Measurements from ENCODE around the gene UGT1A9. TPM values are rescaled to one million over a fixed set of nuclear protein-coding genes. Genes with fewer than 3 reads are reported as not detected.

UGT1A9 gene
- total RNA-seq, 1 experiment from 2014 or later, result 0.10 TPM

- DNase-seq (ENCODE audit: low spot score), result no peak
Observed at GRCh38 chr2:233758849-233759248, 87.2 kb downstream of the UGT1A9 start.

- no peak for DNase-seq (ENCODE audit: low spot score)
Observed at GRCh38 chr2:233760043-233760442, 88.3 kb downstream of the UGT1A9 start, which contains the start of gene UGT1A1. TSS of gene UGT1A1 (plus strand) at chr2:233760270. CDS start at chr2:233760288, 18 bp downstream.

GRCh38 chr2:233761040-233761769 lies 89.5 kb downstream of the UGT1A9 start:
- DNase-seq (ENCODE audit: low spot score), result peak; percentile 36

- peak; percentile 96 for DNase-seq (ENCODE audit: low spot score)
Observed at GRCh38 chr2:233764264-233764663, 92.6 kb downstream of the UGT1A9 start.

GRCh38 chr2:233764761-233765160 lies 93.1 kb downstream of the UGT1A9 start:
- DNase-seq (ENCODE audit: low spot score), result peak; percentile 26

GRCh38 chr2:233766416-233766815 lies 94.7 kb downstream of the UGT1A9 start:
- peak; percentile 29 for DNase-seq (ENCODE audit: low spot score)

- no peak for DNase-seq (ENCODE audit: low spot score)
Observed at GRCh38 chr2:233768076-233768475, 96.4 kb downstream of the UGT1A9 start.

GRCh38 chr2:233769260-233769659 lies 97.6 kb downstream of the UGT1A9 start:
- no peak for DNase-seq (ENCODE audit: low spot score)

- no peak for DNase-seq (ENCODE audit: low spot score)
Observed at GRCh38 chr2:233772153-233772552, 100.5 kb downstream of the UGT1A9 start.

- DNase-seq (ENCODE audit: low spot score), result no peak
Observed at GRCh38 chr2:233772583-233772982, 100.9 kb downstream of the UGT1A9 start.

GRCh38 chr2:233773854-233774253 lies 102.2 kb downstream of the UGT1A9 start:
- DNase-seq (ENCODE audit: low spot score), result no peak

- no peak for DNase-seq (ENCODE audit: low spot score)
Observed at GRCh38 chr2:233775414-233775813, 103.7 kb downstream of the UGT1A9 start.

- no peak for DNase-seq (ENCODE audit: low spot score)
Observed at GRCh38 chr2:233778030-233778429, 106.3 kb downstream of the UGT1A9 start, which contains the start of gene MROH2A. TSS of gene MROH2A (plus strand) at chr2:233778330. CDS start at chr2:233779359, 1,029 bp downstream.

GRCh38 chr2:233779722-233780121 lies 108.0 kb downstream of the UGT1A9 start:
- no peak for DNase-seq (ENCODE audit: low spot score)

GRCh38 chr2:233780771-233781170 lies 109.1 kb downstream of the UGT1A9 start:
- no peak for DNase-seq (ENCODE audit: low spot score)

- no peak for DNase-seq (ENCODE audit: low spot score)
Observed at GRCh38 chr2:233789554-233789953, 117.9 kb downstream of the UGT1A9 start.

GRCh38 chr2:233791151-233791882 lies 119.6 kb downstream of the UGT1A9 start:
- DNase-seq (ENCODE audit: low spot score), result no peak

- DNase-seq (ENCODE audit: low spot score), result no peak
Observed at GRCh38 chr2:233791883-233792329, 120.2 kb downstream of the UGT1A9 start.

GRCh38 chr2:233792720-233793119 lies 121.0 kb downstream of the UGT1A9 start:
- DNase-seq (ENCODE audit: low spot score), result no peak

GRCh38 chr2:233793465-233794127 lies 121.9 kb downstream of the UGT1A9 start:
- no peak for DNase-seq (ENCODE audit: low spot score)

- DNase-seq (ENCODE audit: low spot score), result no peak
Observed at GRCh38 chr2:233794128-233794658, 122.5 kb downstream of the UGT1A9 start.

- DNase-seq (ENCODE audit: low spot score), result no peak
Observed at GRCh38 chr2:233795735-233796171, 124.1 kb downstream of the UGT1A9 start.

Measured in H4 (cell line).